Caco-2 (cell line): ENCODE results near the gene NRP1. TPM values are rescaled to one million over a fixed set of nuclear protein-coding genes. Genes with fewer than 3 reads are reported as not detected.
A peak's percentile ranks its signal among the peaks of the same experiment; 100 is the strongest.

Source experiments
- BruUV-seq: library from RNA; stranded (reverse); fragments of 400-500 nt; replicated peaks from 2 replicates; lab custom pipeline; 2021; lab: Mats Ljungman, UMichigan
- CTCF ChIA-PET: fragments of 300-600 bp; sonication (Branson Sonifier 250); formaldehyde crosslinking; loops from one replicate; lab custom pipeline; 2022; ENCODE audit warnings: antibody characterized with exemption; lab: Charles Lee
- POLR2A ChIA-PET: fragments of 300-600 bp; sonication (Branson Sonifier 250); formaldehyde crosslinking; loops from one replicate; lab custom pipeline; 2022; ENCODE audit warnings: antibody characterized with exemption; lab: Charles Lee
- DNase-seq, 2 experiments: peaks; one replicate each; pipeline versions ENCODE4 v3.0.0 to v3.0.0-alpha.2; 2020 to 2022
- H3K27me3 ChIP-seq: replicated peaks from 2 replicates; pipeline ENCODE4 v1.6.0; 2011; ENCODE audit warnings: low read length; ENCODE audit not compliant: control insufficient read depth, insufficient read depth
- H3K36me3 ChIP-seq: 2 replicates; pipeline ENCODE4 v1.5.1; 2011; ENCODE audit warnings: low read length; ENCODE audit not compliant: control insufficient read depth, insufficient read depth
- H3K4me1 ChIP-seq: fragments of 250-450 bp; sonication (Bioruptor Pico); 2 replicates; pipeline ENCODE4 v1.5.1; 2020; ENCODE audit warnings: mild to moderate bottlenecking
- H3K4me3 ChIP-seq: 2 replicates; pipeline ENCODE4 v1.5.1; 2011; ENCODE audit warnings: low read depth, mild to moderate bottlenecking, control low read depth, low read length
- H3K9me3 ChIP-seq: fragments of 250-450 bp; sonication (Bioruptor Pico); 2 replicates; pipeline ENCODE4 v1.5.1; 2020; ENCODE audit warnings: mild to moderate bottlenecking, moderate library complexity
- H3K27ac Mint-ChIP-seq: one replicate; pipeline ENCODE4 v1.8.0; 2022; ENCODE audit warnings: mixed read lengths; ENCODE audit not compliant: unreplicated experiment
- H3K27me3 Mint-ChIP-seq: one replicate; pipeline ENCODE4 v1.8.0; 2022; ENCODE audit warnings: mixed read lengths; ENCODE audit not compliant: insufficient read depth, unreplicated experiment
- H3K36me3 Mint-ChIP-seq: one replicate; pipeline ENCODE4 v1.8.0; 2022; ENCODE audit warnings: mild to moderate bottlenecking, mixed read lengths; ENCODE audit not compliant: insufficient read depth, unreplicated experiment
- H3K4me1 Mint-ChIP-seq: one replicate; pipeline ENCODE4 v1.8.0; 2022; ENCODE audit warnings: low read depth, mixed read lengths; ENCODE audit not compliant: unreplicated experiment
- H3K4me3 Mint-ChIP-seq: one replicate; pipeline ENCODE4 v1.8.0; 2022; ENCODE audit warnings: mild to moderate bottlenecking, moderate library complexity, mixed read lengths; ENCODE audit not compliant: unreplicated experiment
- H3K9me3 Mint-ChIP-seq: one replicate; pipeline ENCODE4 v1.8.0; 2022; ENCODE audit warnings: mixed read lengths; ENCODE audit not compliant: unreplicated experiment
- intact Hi-C: fragments of 100-400 bp; cut with micrococcal nuclease; formaldehyde crosslinking; loops from one replicate; pipeline ENCODE4 v1.10.0; 2022; ENCODE audit not compliant: unreplicated experiment
- total RNA-seq: library from RNA; stranded (reverse); gene quantifications from 2 replicates; pipeline ENCODE4 v1.2.3, GENCODE V29; 2022
- TF ChIP-seq, protein P1 (sequence below), 2 experiments: fragments of 200-600 bp in 1 of 2; IDR thresholded peaks; 1 replicate in 1 of 2; 2 replicates in 1 of 2; pipeline versions ENCODE4 v1.5.1 to v1.8.0; 2011 to 2022; ENCODE audit warnings: antibody characterized with exemption in 1 of 2, control low read depth in 1 of 2, inconsistent platforms in 1 of 2, low read depth in 1 of 2, low read length in 1 of 2, mild to moderate bottlenecking in 1 of 2, moderate library complexity in 1 of 2; ENCODE audit not compliant: insufficient read depth in 1 of 2, severe bottlenecking in 1 of 2, unreplicated experiment in 1 of 2

Gene NRP1
- total RNA-seq, 1 experiment from 2014 or later = 123 TPM

DNA sequence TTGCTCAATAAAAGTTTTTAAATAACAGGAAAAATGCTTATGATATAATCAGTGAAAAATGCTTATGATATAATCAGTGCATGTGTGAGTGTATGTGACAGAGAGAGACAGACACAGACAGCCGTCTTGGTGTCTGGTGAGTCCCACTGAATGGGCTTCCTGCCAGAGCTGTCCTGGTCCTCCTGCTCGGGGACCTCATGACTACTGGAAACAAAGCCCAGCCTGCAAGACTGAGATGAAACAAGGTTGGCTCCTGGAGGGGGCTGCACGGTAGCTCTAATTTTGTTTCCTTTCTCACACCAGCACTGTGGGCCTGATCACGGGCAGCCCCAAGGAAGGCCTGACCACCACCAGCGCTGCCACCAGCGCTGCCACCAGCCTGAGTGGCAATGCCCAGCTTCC is 57.3 kb downstream of the NRP1 start:
- CTCF ChIA-PET = no interaction called here
- Mint-ChIP-seq H3K4me1 (peaks cover 31% of the 10 kb centered on the region), H3K4me3 (no peak overlapping the region), H3K36me3 (peaks cover 25% of the 10 kb centered on the region), H3K27ac (no peak overlapping the region), H3K27me3 (no peaks in the 10 kb centered on the region), H3K9me3 (no peaks in the 10 kb centered on the region)
- Histone ChIP-seq H3K36me3 (no peaks in the 10 kb centered on the region), H3K4me3 (no peak overlapping the region), H3K4me1 (peaks cover 30% of the 10 kb centered on the region), H3K9me3 (no peaks in the 10 kb centered on the region), H3K27me3 (no peaks in the 10 kb centered on the region)
- TF ChIP-seq, protein P1, sequence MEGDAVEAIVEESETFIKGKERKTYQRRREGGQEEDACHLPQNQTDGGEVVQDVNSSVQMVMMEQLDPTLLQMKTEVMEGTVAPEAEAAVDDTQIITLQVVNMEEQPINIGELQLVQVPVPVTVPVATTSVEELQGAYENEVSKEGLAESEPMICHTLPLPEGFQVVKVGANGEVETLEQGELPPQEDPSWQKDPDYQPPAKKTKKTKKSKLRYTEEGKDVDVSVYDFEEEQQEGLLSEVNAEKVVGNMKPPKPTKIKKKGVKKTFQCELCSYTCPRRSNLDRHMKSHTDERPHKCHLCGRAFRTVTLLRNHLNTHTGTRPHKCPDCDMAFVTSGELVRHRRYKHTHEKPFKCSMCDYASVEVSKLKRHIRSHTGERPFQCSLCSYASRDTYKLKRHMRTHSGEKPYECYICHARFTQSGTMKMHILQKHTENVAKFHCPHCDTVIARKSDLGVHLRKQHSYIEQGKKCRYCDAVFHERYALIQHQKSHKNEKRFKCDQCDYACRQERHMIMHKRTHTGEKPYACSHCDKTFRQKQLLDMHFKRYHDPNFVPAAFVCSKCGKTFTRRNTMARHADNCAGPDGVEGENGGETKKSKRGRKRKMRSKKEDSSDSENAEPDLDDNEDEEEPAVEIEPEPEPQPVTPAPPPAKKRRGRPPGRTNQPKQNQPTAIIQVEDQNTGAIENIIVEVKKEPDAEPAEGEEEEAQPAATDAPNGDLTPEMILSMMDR (IDR thresholded peaks at IDR 0.05; ENCODE audit: insufficient read depth in 1 of 2, low read depth in 1 of 2, low read length in 1 of 2, severe bottlenecking in 1 of 2, unreplicated experiment in 1 of 2) = no peak
- intact Hi-C loops = no loop called here
- no TSS peak for BruUV-seq
- POLR2A ChIA-PET = no interaction called here
- no peak for DNase-seq

GRCh38 chr10:33276282-33276923 is 58.1 kb downstream of the NRP1 start:
- Histone ChIP-seq H3K4me3 (no peak overlapping the region), H3K9me3 (no peaks in the 10 kb centered on the region), H3K4me1 (peaks cover 34% of the 10 kb centered on the region), H3K36me3 (no peaks in the 10 kb centered on the region), H3K27me3 (no peaks in the 10 kb centered on the region)
- no peak overlapping the region for H3K27ac Mint-ChIP-seq
- H3K27me3 Mint-ChIP-seq = no peaks in the 10 kb centered on the region
- BruUV-seq = no TSS peak
- CTCF ChIA-PET = no interaction called here
- H3K36me3 Mint-ChIP-seq = peaks cover 25% of the 10 kb centered on the region
- POLR2A ChIA-PET = no interaction called here
- H3K4me3 Mint-ChIP-seq = no peak overlapping the region
- intact Hi-C loops = no loop called here
- TF ChIP-seq, protein P1 (IDR thresholded peaks at IDR 0.05; ENCODE audit: insufficient read depth in 1 of 2, low read depth in 1 of 2, low read length in 1 of 2, severe bottlenecking in 1 of 2, unreplicated experiment in 1 of 2) = no peak
- no peaks in the 10 kb centered on the region for H3K9me3 Mint-ChIP-seq
- DNase-seq = no peak
- H3K4me1 Mint-ChIP-seq = peaks cover 35% of the 10 kb centered on the region

DNA sequence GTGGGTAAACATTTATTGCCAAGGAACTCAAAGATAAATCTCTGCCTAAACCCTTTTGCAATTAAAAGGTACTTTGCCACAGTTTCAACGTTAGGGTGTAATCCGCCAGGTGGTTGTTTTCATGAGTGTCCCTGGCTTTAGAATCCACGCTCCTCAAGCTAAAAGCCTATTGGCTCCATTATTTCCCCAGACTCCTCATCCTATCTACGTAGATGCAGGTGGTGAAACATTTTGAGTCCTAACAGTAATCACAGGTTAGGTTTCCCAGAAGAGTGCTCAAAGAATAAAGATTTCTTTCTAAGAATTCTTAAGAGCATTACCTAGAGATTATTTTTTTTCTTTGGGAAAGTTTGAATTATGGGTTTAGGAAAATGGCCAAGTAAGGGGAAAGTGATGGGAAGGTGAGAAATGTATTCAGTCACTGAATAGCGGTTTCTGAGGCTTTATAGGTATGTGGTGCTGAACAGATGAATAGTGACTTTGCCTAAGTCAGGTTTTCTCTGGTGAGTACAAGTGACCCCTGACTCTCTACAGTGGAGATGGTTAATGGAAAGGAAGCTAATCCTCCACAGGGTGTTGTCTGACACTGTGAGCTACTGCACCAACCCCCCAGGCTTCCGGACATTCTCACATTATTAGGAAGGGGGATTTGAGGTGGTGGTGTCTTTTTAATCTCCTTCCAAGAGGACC is 60.2 kb downstream of the NRP1 start:
- DNase-seq = no peak
- CTCF ChIA-PET = no interaction called here
- TF ChIP-seq, protein P1 (IDR thresholded peaks at IDR 0.05; ENCODE audit: insufficient read depth in 1 of 2, low read depth in 1 of 2, low read length in 1 of 2, severe bottlenecking in 1 of 2, unreplicated experiment in 1 of 2) = no peak
- Histone ChIP-seq H3K36me3 (no peaks in the 10 kb centered on the region), H3K27me3 (no peaks in the 10 kb centered on the region), H3K9me3 (no peaks in the 10 kb centered on the region), H3K4me1 (peaks cover 34% of the 10 kb centered on the region), H3K4me3 (no peak overlapping the region)
- intact Hi-C loops = loop anchor here (5.0 kb wide), 1 partner anchor 807 kb away; no protein-coding TSS in a partner anchor
- Mint-ChIP-seq H3K4me3 (no peak overlapping the region), H3K9me3 (no peaks in the 10 kb centered on the region), H3K27me3 (no peaks in the 10 kb centered on the region), H3K27ac (peak overlapping the region; percentile 42), H3K36me3 (peaks cover 29% of the 10 kb centered on the region), H3K4me1 (peaks cover 35% of the 10 kb centered on the region)
- no TSS peak for BruUV-seq
- POLR2A ChIA-PET = no interaction called here
